GM12801 (cell line): Measurements from ENCODE around the gene ITPK1.

ENCODE experiments used
- CTCF ChIP-seq: IDR thresholded peaks from one replicate; pipeline ENCODE4 v1.5.1; 2011; ENCODE audit warnings: control low read depth; ENCODE audit not compliant: insufficient read length; ENCODE audit errors: extremely low read depth

ITPK1 gene

GRCh38 chr14:92902191-92902590 is 213.5 kb downstream of the ITPK1 start:
- no peak for TF ChIP-seq CTCF

DNA sequence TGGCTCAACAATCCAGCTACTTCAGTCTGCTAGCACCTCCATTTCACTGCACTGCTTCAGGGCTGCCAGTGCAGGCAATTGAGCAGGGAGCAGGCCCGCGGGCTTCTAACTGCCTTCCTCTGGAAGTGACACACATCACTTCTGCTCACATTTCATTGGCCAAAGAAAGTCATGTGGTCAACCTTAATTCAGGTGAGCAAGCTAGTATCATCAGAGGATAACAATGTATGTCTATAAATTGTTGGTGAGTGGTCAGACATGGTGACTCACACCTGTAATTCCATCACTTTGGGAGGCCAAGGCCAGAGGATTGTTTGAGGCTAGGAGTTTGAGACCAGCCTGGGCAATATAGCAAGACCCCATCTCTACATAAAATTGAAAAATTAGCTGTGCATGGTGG is 215.1 kb downstream of the ITPK1 start:
- no peak for TF ChIP-seq CTCF

GRCh38 chr14:92898566-92899131 is 217.1 kb downstream of the ITPK1 start:
- TF ChIP-seq CTCF, result no peak

DNA sequence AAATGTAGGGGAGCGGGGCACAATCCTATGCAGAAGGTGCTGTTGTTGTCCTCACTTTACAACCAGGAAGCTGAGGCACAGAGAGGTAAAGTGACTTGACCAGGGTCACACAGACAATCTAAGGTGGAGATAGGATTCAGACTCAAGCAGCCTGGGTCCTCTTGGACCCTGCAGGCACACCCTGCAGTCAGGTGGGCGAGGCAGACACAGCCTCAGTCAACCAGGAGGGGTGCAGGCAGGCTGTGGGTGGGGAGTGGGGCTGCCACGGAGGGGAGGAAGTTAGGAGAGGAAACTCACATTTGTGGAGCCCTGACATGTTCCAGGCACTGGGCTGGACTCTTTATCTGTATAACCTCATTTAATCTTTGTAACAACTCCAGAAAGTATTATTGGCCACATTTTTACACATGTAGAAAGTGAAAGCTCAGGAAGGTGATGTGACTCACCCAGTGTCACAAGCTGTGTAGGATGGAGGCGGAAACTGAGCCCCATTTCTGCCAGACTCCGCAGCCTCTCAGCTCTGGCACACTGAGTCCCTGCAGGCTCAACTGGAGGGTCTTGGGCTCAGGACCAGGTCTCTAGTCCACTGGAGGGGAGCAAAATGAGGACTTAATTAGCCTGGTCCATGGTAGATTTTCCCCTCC is 217.7 kb downstream of the ITPK1 start:
- no peak for TF ChIP-seq CTCF

DNA sequence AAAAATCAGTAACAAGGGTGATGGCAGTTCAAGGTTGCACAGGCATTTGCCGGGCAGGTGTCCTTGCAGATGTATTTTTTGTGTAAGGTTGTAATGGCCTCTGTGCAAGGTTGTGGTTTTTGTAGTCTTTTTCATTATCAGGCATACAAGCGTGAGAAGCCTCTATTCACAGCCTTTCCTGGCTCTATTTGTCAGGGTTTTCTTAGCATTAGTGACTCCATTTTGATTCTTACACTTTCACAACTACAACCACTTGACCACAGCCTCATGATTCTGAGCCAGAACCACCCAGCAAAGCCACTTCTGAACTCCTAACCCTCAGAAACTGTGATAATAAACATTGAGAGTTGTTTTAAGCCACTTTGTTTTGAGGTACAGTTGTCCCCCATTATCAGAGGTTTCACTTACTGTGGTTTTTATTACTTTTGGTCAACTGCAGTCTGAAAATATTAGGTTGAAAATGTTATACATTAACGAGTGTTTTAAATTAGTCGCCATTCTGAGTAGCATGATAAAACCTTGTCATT is 220.3 kb downstream of the ITPK1 start:
- no peak for TF ChIP-seq CTCF

- TF ChIP-seq CTCF, result no peak
Measured at GRCh38 chr14:92892589-92892988, 223.1 kb downstream of the ITPK1 start.

DNA sequence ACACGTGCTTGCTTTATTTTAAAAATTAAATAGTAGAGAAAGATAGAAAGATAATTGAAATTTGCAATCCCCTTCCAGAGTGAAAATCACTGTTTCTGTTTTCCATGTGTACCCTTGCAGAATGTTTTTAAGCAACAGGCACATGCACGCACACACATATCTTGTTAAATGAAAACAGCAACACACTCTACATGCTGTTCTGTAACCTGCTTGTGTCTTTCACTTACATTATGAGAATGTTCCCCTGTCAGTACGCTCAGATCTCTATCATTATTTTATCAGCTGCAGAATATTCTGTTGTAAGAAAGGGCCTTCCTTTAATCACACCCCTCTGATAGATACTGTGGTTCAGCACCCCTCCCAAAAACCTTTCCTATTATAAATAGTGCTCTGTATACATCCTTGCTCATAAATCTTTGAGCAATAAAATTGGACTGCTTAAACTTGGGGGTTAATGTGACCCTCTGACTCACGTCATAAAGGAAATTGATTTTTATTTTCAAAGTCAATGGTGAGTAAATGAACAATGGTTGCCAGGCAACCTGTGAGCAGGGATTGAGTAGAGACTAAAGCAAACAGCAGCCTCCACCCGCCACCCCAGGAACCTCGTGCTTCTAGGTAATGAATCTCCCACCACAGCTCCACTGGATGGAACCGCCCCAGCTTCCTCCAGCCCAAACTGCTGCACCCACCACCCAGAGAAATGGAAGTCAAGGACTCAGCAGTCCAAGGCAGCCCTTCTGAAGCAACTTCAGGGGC is 224.7 kb downstream of the ITPK1 start:
- TF ChIP-seq CTCF, result no peak
